ENCODE data around the gene MTOR.

MTOR gene

GRCh38 chr1:11286735-11287410, 24.5 kb upstream of the MTOR start:
- no peak for TF ChIP-seq TAF1 (IDR thresholded peaks at IDR 0.05; ENCODE audit: borderline replicate concordance, insufficient read depth, low read length)
- TF ChIP-seq REST (IDR thresholded peaks at IDR 0.05; ENCODE audit: insufficient read depth in 1 of 2, low read depth in 2 of 2, low read length in 2 of 2), result no peak
- TF ChIP-seq POLR2AphosphoS5 (IDR thresholded peaks at IDR 0.05; ENCODE audit: low read depth, low read length), result no peak
- no peak for TF ChIP-seq FOXP2 (optimal IDR thresholded peaks at IDR 0.05; ENCODE audit: borderline replicate concordance, extremely low read depth, extremely low read length, insufficient read depth)
- no peak for TF ChIP-seq SIN3A (IDR thresholded peaks at IDR 0.05; ENCODE audit: borderline replicate concordance, insufficient read depth, low read length)

GRCh38 chr1:11285883-11286734, 23.8 kb upstream of the MTOR start:
- TF ChIP-seq FOXP2 (optimal IDR thresholded peaks at IDR 0.05; ENCODE audit: borderline replicate concordance, extremely low read depth, extremely low read length, insufficient read depth) (no peak), POLR2AphosphoS5 (IDR thresholded peaks at IDR 0.05; ENCODE audit: low read depth, low read length) (no peak), SIN3A (IDR thresholded peaks at IDR 0.05; ENCODE audit: borderline replicate concordance, insufficient read depth, low read length) (no peak), REST (IDR thresholded peaks at IDR 0.05; ENCODE audit: insufficient read depth in 1 of 2, low read depth in 2 of 2, low read length in 2 of 2) (no peak), TAF1 (IDR thresholded peaks at IDR 0.05; ENCODE audit: borderline replicate concordance, insufficient read depth, low read length) (no peak)

GRCh38 chr1:11284784-11285183, 22.4 kb upstream of the MTOR start:
- no peak for TF ChIP-seq SIN3A (IDR thresholded peaks at IDR 0.05; ENCODE audit: borderline replicate concordance, insufficient read depth, low read length)
- no peak for TF ChIP-seq POLR2AphosphoS5 (IDR thresholded peaks at IDR 0.05; ENCODE audit: low read depth, low read length)
- no peak for TF ChIP-seq REST (IDR thresholded peaks at IDR 0.05; ENCODE audit: insufficient read depth in 1 of 2, low read depth in 2 of 2, low read length in 2 of 2)
- no peak for TF ChIP-seq TAF1 (IDR thresholded peaks at IDR 0.05; ENCODE audit: borderline replicate concordance, insufficient read depth, low read length)
- TF ChIP-seq FOXP2 (optimal IDR thresholded peaks at IDR 0.05; ENCODE audit: borderline replicate concordance, extremely low read depth, extremely low read length, insufficient read depth), result no peak

- TF ChIP-seq TAF1 (IDR thresholded peaks at IDR 0.05; ENCODE audit: borderline replicate concordance, insufficient read depth, low read length) (no peak), POLR2AphosphoS5 (IDR thresholded peaks at IDR 0.05; ENCODE audit: low read depth, low read length) (no peak), SIN3A (IDR thresholded peaks at IDR 0.05; ENCODE audit: borderline replicate concordance, insufficient read depth, low read length) (no peak), REST (IDR thresholded peaks at IDR 0.05; ENCODE audit: insufficient read depth in 1 of 2, low read depth in 2 of 2, low read length in 2 of 2) (no peak), FOXP2 (optimal IDR thresholded peaks at IDR 0.05; ENCODE audit: borderline replicate concordance, extremely low read depth, extremely low read length, insufficient read depth) (no peak)
Observed at GRCh38 chr1:11283151-11283550, 20.8 kb upstream of the MTOR start.

Data from PFSK-1 (cell line).